Measurements from ENCODE around the gene SART3. TPM values are rescaled to one million over a fixed set of nuclear protein-coding genes. Genes with fewer than 3 reads are reported as not detected.

SART3 gene
- total RNA-seq: 10 to 100 TPM; 33.4 to 44.4 TPM

GRCh38 chr12:108560752-108561719 is at the start of gene SART3:
SART3 (minus strand) TSS chr12:108561173; CDS start chr12:108561154, 19 bp downstream.
- peak within 1 kb of the TSS; percentile 86 to 97 for H3K4me3 ChIP-seq
- peak; percentile 78 for DNase-seq (ENCODE audit: low spot score)

GRCh38 chr12:108610336-108610815 is 49.4 kb upstream of the SART3 start:
- H3K36me3 ChIP-seq: no peaks in the 10 kb centered on the region
- no peaks in the 10 kb centered on the region for H3K9me3 ChIP-seq
- H3K27me3 ChIP-seq: no peaks in the 10 kb centered on the region
- no peak overlapping the region for H3K4me3 ChIP-seq
- DNase-seq (ENCODE audit: low spot score): no peak
- H3K4me1 ChIP-seq: peaks cover 0 to 12% of the 10 kb centered on the region in 2 donors
- TF ChIP-seq CTCF (IDR thresholded peaks at IDR 0.05): no peak
- H3K27ac ChIP-seq: no peak overlapping the region

More at GRCh38 chr12:108560752-108561719, at the start of gene SART3:
- H3K36me3 ChIP-seq: peaks cover 20% of the 10 kb centered on the region
- peak within 1 kb of the TSS; percentile 87 to 90 for H3K27ac ChIP-seq
- peaks cover 0 to 57% of the 10 kb centered on the region in 2 donors for H3K4me1 ChIP-seq
- no peaks in the 10 kb centered on the region for H3K27me3 ChIP-seq
- no peaks in the 10 kb centered on the region for H3K9me3 ChIP-seq
- no peak for TF ChIP-seq CTCF (IDR thresholded peaks at IDR 0.05)

GRCh38 chr12:108609537-108610335 is 48.8 kb upstream of the SART3 start:
- no peak overlapping the region for H3K27ac ChIP-seq
- H3K4me3 ChIP-seq: no peak overlapping the region

GRCh38 chr12:108608616-108609015 is 47.6 kb upstream of the SART3 start:
- DNase-seq (ENCODE audit: low spot score): no peak
- no peaks in the 10 kb centered on the region for H3K36me3 ChIP-seq
- H3K4me1 ChIP-seq: peaks cover 0 to 12% of the 10 kb centered on the region in 2 donors
- no peak for TF ChIP-seq CTCF (IDR thresholded peaks at IDR 0.05)
- H3K4me3 ChIP-seq: no peak overlapping the region
- no peaks in the 10 kb centered on the region for H3K27me3 ChIP-seq
- H3K9me3 ChIP-seq: no peaks in the 10 kb centered on the region
- H3K27ac ChIP-seq: no peak overlapping the region

More at GRCh38 chr12:108609537-108610335, 48.8 kb upstream of the SART3 start:
- TF ChIP-seq CTCF (IDR thresholded peaks at IDR 0.05): no peak
- Histone ChIP-seq H3K9me3 (no peaks in the 10 kb centered on the region), H3K27me3 (no peaks in the 10 kb centered on the region), H3K4me1 (peaks cover 0 to 12% of the 10 kb centered on the region in 2 donors), H3K36me3 (no peaks in the 10 kb centered on the region)
- peak; percentile 79 for DNase-seq (ENCODE audit: low spot score)

- Histone ChIP-seq H3K36me3 (no peaks in the 10 kb centered on the region), H3K27me3 (no peaks in the 10 kb centered on the region), H3K4me3 (no peak overlapping the region), H3K9me3 (no peaks in the 10 kb centered on the region), H3K4me1 (peaks cover 0 to 12% of the 10 kb centered on the region in 2 donors), H3K27ac (no peak overlapping the region)
- no peak for DNase-seq (ENCODE audit: low spot score)
- TF ChIP-seq CTCF (IDR thresholded peaks at IDR 0.05): no peak
These were observed 47.1 kb upstream of the SART3 start for GRCh38 chr12:108607981-108608600.

Data from right atrium auricular region (tissue), 2 donors.